Nephron progenitor cell (in vitro differentiated cells): ENCODE results near the gene PLCH2.

ENCODE experiments used
- DNase-seq: peaks from one replicate; pipeline ENCODE4 v3.0.0; 2021
- H3K27ac Mint-ChIP-seq: 2 replicates; pipeline ENCODE4 v1.8.0; 2021; ENCODE audit warnings: mild to moderate bottlenecking, moderate library complexity, mixed read lengths
- H3K27me3 Mint-ChIP-seq: 2 replicates; pipeline ENCODE4 v1.8.0; 2021; ENCODE audit warnings: mild to moderate bottlenecking, low read depth, mixed read lengths; ENCODE audit not compliant: poor library complexity
- H3K36me3 Mint-ChIP-seq: 2 replicates; pipeline ENCODE4 v1.8.0; 2021; ENCODE audit warnings: low read depth, mixed read lengths
- H3K4me1 Mint-ChIP-seq: 2 replicates; pipeline ENCODE4 v1.8.0; 2021; ENCODE audit warnings: mixed read lengths
- H3K4me3 Mint-ChIP-seq: 2 replicates; pipeline ENCODE4 v1.8.0; 2021; ENCODE audit warnings: mild to moderate bottlenecking, moderate library complexity, mixed read lengths
- H3K9me3 Mint-ChIP-seq: 2 replicates; pipeline ENCODE4 v1.8.0; 2021; ENCODE audit warnings: mild to moderate bottlenecking, moderate library complexity, mixed read lengths
- CTCF ChIP-seq: fragments of 200-600 bp; sonication (generic); IDR thresholded peaks from 2 replicates; pipeline ENCODE4 v1.5.0; 2021; ENCODE audit warnings: antibody characterized with exemption

PLCH2 gene

GRCh38 chr1:2525572-2525919, 49.5 kb downstream of the PLCH2 start:
- Mint-ChIP-seq H3K4me3 (peak overlapping the region; percentile 94), H3K27ac (no peak overlapping the region), H3K36me3 (peaks cover 8% of the 10 kb centered on the region), H3K4me1 (peaks cover 34% of the 10 kb centered on the region), H3K9me3 (no peaks in the 10 kb centered on the region), H3K27me3 (peaks cover 37% of the 10 kb centered on the region)
- no peak for DNase-seq
- no peak for TF ChIP-seq CTCF

- Mint-ChIP-seq H3K27me3 (peaks cover 44% of the 10 kb centered on the region), H3K4me3 (peak within 1 kb of the TSS; percentile 94), H3K4me1 (peaks cover 34% of the 10 kb centered on the region), H3K27ac (peak within 1 kb of the TSS; percentile 97), H3K9me3 (no peaks in the 10 kb centered on the region), H3K36me3 (peaks cover 2% of the 10 kb centered on the region)
- TF ChIP-seq CTCF, result no peak
- peak; percentile 93 for DNase-seq
Observed at GRCh38 chr1:2525920-2526823, 50.1 kb downstream of the PLCH2 start, which contains the start of gene PANK4. Gene PANK4, minus strand, starts transcription at chr1:2526596. Its CDS starts 9 bp downstream, at chr1:2526587.

- Mint-ChIP-seq H3K9me3 (no peaks in the 10 kb centered on the region), H3K27ac (no peak overlapping the region), H3K4me3 (peak overlapping the region; percentile 94), H3K4me1 (peaks cover 34% of the 10 kb centered on the region), H3K27me3 (peaks cover 52% of the 10 kb centered on the region), H3K36me3 (no peaks in the 10 kb centered on the region)
- DNase-seq, result no peak
- no peak for TF ChIP-seq CTCF
Observed at GRCh38 chr1:2526824-2527555, 50.9 kb downstream of the PLCH2 start.

GRCh38 chr1:2527556-2527860, 51.4 kb downstream of the PLCH2 start:
- no peak for DNase-seq
- H3K9me3 Mint-ChIP-seq, result no peaks in the 10 kb centered on the region
- H3K27me3 Mint-ChIP-seq, result peaks cover 55% of the 10 kb centered on the region
- H3K27ac Mint-ChIP-seq, result no peak overlapping the region
- peaks cover 33% of the 10 kb centered on the region for H3K4me1 Mint-ChIP-seq
- no peak overlapping the region for H3K4me3 Mint-ChIP-seq
- TF ChIP-seq CTCF, result no peak
- H3K36me3 Mint-ChIP-seq, result no peaks in the 10 kb centered on the region

- no peaks in the 10 kb centered on the region for H3K36me3 Mint-ChIP-seq
- H3K4me3 Mint-ChIP-seq, result no peak overlapping the region
- H3K4me1 Mint-ChIP-seq, result peaks cover 29% of the 10 kb centered on the region
- H3K27ac Mint-ChIP-seq, result no peak overlapping the region
- no peak for DNase-seq
- TF ChIP-seq CTCF, result no peak
- peaks cover 59% of the 10 kb centered on the region for H3K27me3 Mint-ChIP-seq
- H3K9me3 Mint-ChIP-seq, result no peaks in the 10 kb centered on the region
Observed at GRCh38 chr1:2528016-2528415, 51.9 kb downstream of the PLCH2 start.
